Limb (tissue), 2 donors: ENCODE results near the gene THSD4.
"Not testable (repeated sequence)": the region's sequence is repeated elsewhere in the genome, so short reads cannot be mapped to it uniquely, and the experiment has no call there.

ENCODE experiments used
- DNase-seq, 2 donors: peaks; one replicate each; pipeline ENCODE4 v3.0.0-alpha.2; 2016; ENCODE audit errors: extremely low spot score in 2 of 2

Gene THSD4

DNA sequence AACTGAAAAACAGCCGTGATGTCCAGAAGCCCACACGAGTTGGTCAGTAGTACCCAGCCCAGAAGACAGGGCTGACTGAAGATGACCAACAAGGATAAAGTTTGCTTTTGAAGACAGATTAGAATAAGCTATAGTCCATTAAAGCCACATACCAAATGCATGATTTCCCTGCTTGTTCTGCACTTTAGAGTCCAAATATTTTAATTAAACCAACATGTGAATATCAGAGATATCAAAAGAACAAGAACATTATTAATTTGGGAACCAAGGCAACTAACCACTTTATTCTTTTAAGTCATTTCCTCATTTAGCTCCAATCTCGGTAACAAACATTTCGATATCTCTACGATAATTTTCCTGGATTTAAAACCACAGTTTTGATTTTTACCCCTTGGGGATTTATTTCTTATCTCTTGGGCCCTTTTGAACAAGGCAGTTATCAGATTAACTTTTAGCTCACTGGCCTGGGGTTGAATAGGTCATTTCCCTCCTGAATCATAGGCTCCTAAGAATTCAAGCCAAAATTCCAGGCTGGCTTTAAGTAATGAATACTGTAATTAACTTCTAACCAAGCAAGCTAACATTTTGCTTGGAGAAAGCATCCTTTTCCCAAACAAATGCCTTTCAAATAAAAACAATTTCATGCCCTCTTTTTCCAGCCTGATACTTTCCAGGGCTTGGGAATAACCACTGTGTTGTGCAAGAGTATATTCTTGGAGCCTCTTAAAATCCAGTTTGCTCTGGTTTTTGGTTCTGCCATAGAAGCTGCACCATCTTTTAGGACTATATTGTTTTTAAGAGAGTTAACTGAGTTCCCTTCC is 592.2 kb downstream of the THSD4 start:
- no peak for DNase-seq

DNA sequence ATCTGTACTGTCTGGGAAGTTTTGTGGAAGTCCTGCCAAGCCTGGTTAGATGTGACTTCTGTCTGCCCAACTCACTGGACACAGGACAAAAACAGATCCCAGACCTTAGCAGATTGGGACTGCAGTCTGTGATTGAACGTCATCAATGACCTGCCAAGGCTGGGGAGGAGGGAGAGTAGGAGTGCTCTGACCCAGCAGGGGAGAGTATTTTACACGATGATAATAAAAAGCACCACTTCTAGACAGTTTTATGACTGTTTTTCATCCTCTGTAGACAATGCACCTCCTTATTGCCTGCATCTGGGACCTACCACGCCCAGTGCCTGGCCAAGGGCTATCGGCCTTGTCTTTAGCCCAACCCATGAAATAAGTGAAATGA is 592.8 kb downstream of the THSD4 start:
- no peak for DNase-seq

DNA sequence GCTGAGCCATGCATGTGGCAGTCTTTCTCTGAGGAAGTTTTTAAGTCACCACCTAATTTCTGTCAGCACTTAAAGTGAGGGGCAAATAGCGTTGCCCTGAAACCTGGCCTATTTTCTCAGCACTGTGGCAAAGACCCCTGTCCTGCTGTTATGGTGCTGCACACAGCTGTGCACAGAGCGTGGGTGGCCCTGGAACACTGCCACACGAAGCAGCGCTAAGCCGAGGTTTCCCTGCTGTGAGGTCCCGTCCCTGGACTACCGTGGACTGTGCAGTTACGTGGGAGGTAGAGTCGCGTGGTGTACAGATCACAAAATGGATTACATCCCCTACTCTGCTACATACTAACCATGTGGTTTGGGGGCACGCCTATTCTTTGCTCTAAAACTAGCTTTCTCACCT is 593.5 kb downstream of the THSD4 start:
- DNase-seq, result peak in 1 of 2 donors; percentile 64

DNA sequence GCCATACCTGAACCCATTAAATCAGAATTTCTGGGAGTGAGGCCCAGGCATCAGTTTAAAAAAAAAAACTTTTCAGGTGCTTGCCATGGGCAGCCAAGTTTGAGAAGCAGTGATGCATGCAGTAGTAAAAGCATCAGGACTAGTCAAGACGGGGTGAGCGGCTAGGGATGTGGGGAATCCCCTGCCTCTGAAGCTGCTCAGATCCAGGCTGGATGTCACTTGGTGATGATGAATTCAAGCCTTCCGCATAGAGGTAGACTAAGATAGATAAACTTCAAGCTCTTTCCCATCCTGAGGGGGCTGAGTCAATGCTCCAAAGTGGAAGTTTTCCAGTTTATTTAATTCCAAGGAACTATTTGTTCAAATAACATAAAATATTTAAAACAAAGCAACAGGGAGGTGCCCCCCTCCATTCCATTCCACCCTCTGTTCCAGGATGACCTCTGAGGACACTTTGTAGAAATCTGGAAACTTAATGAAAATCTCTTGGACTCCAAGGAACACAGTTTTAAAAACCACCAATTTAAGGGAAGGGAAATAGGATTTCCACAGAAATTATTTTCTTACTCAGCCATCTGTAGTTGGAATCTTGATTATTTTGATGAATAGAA is 594.6 kb downstream of the THSD4 start:
- DNase-seq, result no peak

DNA sequence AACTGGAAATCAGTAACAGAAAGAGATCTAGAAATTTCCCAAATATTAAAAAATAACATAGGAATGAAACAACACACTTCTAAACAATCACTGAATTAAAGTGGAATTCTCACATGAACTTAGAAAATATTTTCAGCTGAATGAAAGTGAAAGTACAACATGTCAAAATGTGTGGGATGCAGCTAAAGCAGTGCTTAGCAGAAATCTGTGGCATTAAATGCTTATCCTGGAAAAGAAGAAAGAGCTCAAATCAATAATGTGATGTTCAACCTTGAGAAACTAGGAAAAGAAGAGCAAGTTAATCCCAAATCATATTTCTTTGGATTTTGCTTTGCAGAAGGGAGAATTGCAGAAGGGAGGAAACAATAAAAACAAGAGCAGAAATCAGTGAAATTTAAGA is 596.9 kb downstream of the THSD4 start:
- DNase-seq, result no peak

DNA sequence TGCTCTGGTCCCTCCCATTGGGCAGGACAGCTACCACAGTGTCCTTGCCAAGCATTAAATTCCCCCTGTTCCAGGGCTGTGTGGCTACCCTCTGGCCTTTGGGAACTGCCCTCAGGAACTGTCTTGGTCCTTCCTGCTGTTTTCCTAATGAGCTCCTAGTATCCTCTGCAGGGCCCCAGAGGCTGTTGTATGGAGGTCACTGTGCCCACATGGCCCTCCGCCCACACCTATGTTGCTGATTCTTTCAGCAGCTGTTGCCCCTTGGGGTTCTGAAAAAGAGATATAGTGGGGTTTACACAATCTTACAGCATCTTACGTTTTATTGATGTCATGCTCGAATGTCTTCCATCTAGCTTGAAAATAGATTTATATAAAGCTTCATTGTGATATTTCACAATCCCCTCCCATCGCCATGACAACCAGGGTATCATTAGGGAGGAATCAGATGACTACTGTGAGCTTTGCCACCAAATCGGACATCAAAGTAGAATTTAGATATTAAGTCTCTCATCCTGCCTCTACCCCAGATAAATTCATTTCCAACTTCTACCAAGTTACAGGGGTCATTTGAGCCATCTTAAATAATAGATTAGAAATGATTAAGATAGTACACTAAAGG is 598.0 kb downstream of the THSD4 start:
- no peak for DNase-seq

DNA sequence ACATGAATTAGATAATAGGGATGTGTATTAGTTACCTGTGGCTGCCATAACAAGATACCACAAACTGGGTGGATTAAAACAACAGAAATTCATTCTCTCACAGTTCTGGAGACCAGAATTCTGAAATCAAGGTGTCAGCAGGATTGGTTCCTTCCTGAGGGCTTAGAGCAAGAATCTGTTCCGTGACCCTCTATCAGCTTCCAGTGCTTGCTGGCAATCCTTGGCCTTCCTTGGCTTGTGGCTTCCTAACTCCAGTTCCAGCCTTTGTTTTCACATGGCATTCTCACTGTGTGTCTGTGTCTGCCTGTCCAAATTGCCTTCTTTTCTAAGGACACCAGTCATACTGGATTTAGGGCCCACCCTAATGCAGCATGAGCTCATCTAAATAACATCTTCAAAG is 600.6 kb downstream of the THSD4 start:
- no peak for DNase-seq

DNA sequence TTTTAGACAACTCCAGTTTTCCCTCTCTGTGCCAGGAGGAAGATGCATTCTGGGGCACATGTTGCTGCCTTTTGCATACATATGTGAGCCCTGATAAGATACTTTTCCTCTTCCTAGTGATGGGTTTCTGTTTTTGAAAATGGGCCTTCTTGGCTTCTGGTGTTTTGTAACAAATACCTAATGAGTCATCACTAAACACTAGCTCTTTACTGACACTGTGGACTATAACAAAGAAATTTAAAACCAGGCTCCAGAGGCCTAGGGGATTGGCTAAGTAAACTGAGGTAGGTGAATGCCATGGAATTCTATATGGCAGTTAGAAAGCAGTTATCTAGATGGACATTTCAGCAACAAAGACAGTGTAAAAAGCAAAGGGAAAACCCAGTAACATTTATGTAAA is 601.7 kb downstream of the THSD4 start:
- DNase-seq, result no peak

DNA sequence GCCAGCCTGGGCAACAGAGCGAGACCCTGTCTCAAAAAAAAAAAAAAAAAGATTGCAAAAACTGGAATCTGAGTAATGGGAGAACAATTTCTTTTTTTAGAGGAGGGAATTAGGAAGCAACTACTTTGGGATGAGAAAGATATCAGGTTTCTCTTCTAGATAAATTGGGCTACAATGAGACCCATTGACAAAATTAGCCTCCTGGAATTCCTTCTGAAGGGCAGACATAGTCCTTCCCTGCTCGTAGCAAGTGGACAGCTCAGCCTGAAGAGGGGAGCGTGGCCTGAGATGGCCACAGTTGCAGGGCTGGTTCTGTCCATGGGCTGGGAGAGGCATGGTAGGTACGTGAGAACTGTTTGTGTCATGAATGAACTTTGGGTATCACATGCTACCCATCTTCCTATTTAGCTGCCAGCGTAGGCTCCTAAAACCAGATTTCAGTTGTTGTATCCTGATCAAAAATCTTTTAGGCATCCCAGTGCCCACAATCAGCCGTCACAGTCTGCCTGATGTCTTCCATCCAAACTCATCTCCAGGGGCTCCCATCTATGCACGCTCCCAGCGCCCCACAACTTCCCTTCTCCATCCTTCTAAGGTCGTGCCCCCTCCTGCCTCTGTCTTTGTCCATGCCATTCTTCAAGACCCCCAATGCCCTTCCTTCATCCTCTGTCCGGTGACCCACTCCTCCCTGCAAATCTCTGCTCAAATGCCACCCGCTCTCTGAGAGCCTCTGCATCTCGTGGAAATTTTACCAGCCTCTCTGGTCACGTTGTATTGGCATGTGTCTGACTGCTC is 603.0 kb downstream of the THSD4 start:
- no peak for DNase-seq

DNA sequence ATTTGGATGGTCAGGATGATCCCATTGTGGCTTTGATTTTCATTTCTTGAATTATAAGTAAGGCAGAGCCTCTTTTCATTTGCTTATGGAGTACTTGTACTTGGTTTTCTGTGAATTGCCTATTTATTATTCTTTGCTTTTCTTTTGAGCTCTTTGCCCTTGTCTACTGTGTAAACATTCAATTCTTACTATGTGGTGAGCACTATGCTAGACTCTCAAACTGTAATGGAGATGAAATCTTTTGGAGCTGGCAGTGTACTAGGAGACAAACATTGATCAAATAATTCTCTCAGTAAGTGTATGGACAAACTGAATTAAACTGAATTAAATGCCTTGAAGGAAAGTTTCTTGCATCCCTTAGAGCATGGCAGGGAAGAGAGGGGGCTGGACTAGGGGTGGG is 608.1 kb downstream of the THSD4 start:
- no peak for DNase-seq

DNA sequence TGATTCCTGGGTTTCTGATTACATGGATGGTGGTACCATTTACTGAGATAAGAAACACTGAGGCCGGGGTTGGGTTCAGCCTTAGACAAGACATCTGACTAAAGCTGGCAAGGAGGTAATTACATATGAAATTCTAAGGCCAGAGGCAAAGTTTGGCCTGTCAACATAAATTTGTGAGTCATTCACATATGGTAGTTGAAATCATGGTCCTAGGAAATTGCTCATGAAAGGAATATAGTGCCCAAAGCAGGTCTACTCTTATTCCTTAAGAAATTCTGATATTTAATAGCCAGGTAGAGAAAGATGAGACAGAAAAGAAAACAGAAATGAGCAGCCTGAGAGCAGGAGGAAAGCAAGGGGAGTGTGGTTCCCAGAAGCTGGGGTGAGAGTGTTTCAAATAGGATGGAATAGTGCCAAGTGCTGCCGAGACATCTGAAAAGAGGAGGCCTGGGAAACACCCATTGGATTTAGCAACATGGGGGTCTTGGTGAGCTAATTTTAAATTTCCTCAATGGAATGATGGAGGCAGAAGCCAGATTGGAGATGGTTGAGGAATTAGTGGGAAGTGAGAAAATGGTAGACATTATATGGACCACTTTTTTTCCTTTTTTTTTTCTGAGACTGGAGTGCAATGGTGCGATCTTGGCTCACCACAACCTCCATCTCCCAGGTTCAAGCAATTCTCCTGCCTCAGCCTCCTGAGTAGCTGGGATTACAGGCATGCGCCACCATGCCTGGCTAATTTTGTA is 610.1 kb downstream of the THSD4 start:
- not testable (repeated sequence) for DNase-seq

DNA sequence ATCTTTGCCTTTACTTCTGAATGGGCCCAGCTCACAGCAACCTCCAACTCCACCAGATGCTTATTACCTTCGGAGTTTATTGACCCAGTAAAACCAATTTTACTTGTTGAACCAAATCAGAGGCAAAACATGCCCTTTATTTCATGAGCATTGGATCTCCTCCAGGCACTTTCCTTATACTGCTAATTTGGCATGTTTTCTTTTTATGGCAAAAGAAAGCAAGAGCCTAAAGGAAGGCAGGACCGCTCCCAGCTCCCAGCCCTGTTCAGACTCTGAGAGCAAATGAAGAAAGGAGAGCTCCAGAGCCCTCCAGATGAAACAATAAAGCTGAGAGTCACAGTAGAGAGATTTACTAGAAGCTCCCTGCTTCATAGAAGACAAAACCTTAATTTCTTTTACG is 613.6 kb downstream of the THSD4 start:
- no peak for DNase-seq

DNA sequence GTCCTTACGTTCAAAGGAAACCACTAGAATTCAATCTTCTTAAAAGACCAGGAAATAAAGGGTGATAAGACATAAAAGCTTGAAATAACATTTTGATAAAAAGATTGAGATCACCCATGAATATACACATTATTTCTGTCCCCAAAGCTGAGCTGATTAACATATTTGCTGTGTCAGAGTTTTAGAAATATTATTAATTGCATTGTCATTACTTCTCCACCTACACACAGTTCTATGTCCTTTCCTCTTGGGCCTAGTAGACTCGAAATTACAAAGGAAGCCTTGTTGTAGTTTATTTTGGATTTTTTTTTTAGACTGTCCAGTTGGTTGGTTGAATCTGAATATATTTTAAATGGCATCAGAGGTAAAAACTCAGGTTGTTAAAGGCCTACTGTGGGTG is 614.0 kb downstream of the THSD4 start:
- no peak for DNase-seq

DNA sequence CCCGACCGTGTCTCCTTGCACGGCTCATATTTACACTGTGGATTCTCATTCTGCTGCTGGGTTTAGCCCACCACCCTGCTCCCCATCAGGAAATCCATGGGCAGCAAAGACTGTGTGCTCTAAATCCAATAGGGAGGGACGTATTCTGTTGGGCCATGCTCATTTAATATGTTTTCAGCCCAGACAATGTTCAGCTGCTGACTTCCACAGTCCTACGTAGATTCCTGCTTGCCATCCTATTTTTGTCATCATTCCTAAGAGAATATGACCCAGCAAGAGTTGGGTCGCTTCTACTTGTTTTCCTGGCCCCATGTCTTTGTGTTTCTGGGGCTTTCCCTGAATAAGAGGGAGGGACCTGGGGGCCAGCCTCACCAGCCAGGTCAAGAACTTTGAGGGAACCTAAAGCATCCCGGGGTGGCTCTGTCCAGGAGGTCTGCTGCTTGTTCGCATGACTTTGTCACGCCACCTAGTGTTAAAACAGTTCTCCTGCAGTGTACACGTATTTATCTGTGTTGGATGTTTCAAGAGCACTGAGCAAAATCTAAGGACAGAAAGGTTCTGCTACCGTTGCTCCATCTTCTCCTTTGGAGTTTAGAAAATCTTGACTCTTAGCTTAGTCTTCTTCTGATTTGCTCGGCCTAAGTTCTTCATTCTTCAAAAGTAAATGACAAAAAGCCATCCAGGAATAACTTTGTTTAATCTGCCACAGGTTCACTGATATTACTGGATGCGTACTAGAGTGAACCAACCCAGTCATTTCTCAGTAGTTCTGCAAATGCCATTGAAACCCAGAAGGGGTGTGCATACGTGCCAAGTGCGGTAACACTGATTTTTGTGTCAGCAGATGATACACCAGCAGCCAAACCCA is 615.2 kb downstream of the THSD4 start:
- peak; percentile 42 to 54 for DNase-seq

DNA sequence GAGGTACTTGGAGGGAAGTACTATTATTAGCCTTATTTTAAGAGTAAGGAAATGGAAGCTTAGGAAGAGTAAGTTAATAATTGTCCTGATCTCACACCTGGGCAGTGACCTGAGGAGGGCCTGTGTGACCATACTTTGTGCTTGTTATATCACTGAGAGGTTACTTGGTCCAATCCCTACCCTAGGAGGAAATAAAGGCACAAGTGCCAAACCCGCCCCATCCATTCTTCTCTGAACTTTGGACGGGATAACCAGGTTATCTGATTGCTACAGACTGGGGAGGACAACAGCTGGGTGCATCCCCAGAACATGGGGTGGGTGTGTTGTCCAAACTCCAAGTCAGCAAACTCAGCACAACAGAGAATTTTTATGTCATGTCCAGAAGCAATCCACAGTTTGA is 617.4 kb downstream of the THSD4 start:
- DNase-seq, result no peak

DNA sequence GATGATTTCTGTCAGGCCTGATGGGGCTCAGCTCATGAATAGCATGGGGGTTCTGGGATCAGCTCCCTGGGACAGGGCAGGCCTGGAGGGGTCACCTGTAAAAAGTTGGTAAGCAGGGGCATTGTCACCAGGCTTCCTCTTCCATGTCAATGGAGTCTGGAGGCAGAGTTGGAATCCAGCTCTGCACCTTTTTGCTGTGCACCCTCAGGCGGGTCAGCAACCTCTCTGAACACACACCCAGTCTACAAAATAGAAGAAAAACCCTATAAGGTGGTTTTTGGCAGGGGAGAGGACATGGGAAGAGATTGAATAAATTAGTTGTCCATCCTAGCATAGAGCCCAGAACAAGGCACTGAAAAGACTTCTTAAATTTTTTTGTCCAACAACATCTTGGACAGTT is 617.9 kb downstream of the THSD4 start:
- DNase-seq, result no peak

DNA sequence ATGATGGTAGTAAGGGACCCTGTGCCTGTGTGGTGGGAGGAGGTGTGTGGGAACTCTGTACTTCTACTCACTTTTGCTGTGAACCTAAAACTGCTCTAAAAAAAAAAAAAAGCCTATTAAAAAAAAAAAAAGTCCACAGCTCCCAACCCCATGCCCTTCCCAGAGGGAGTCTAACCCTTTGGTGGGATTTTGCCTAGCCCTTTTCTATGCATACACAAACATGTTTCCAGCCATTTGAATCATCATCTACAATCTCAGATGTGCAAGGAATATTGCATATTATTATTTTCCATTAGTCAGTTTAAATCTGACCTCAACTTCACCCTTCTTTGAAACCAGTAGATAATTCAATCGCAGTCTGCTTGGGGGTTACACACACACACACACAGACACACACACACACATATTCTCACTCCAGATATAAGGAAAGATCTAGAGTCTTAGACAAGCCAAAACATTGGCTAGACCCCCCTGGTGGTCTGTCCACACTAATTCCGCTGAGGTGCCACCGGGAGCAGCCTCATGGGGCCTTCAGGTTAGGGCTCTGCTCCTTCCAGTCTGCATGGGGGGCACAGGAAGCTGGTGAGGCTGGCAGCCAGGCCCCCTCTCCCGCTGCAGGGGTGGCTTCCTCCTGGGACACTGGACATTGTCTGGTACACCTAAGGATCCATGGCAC is 619.6 kb downstream of the THSD4 start:
- no peak for DNase-seq

DNA sequence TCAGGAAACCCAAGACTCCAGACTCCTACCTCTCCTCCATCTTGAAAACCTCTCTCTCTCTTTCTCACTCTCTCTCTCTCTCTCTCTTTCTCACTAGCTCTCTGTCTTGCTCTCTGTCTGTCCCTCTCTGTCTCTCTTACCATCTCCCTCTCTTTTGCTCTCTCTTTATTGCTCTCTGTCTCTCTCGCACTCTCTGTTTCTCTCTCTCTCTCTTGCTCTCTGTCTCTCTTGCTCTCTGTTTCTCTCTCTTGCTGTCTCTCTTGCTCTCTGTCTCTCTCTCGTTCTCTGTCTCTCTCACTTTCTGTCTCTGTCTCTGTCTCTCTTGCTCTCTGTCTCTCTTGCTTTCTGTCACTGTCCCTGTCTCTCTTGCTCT is 620.1 kb downstream of the THSD4 start:
- no peak for DNase-seq

DNA sequence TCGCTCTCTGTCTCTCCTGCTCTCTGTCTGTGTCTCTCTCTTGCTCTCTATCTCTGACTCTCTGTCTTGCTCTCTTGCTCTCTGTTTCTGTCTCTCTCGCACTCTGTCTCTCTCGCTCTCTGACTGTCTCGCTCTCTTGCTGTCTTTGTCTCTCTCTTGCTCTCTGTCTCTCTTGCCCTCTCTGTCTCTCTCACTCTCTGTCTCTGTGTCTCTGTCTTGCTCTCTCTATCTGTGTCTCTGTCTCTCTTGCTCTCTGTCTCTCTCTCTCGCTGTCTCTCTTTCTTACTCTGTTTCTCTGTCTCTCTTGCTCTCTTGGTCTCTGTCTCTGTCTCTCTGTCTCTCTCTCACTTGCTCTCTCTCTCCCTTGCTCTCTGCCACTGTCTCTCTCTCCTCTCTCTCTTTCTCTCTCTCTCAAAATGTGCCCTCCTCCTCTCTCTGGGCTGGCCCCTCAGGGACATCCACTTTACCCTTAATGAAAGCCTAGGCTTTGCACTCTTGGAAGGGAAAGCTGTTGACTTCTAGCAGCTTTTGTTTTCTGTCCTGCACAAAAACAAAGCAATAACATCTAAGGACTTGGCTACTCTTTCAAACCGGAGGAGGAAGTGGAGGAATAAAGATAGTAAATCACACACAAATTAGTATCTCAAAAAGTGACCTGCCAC is 621.1 kb downstream of the THSD4 start:
- no peak for DNase-seq
